SK-N-SH treated with all-trans-retinoic acid at 6 μM for 48 hours (cell line): ENCODE results near the gene PATE2.

ENCODE experiments used
- ATAC-seq: fragments of 200-7000 bp; cut with Tn5 transposase; 3 replicates; pipeline ENCODE4 v1.9.1; 2020; ENCODE audit warnings: mild to moderate bottlenecking, moderate library complexity
- ARNTL ChIP-seq: fragments of 450-650 bp; formaldehyde crosslinking; IDR thresholded peaks from 2 replicates; pipeline ENCODE4 v1.5.0; 2020; ENCODE audit warnings: low read depth, mild to moderate bottlenecking, moderate library complexity, borderline replicate concordance
- BACH2 ChIP-seq: fragments of 250-450 bp; sonication (Bioruptor Pico); IDR thresholded peaks from 2 replicates; pipeline ENCODE4 v1.9.0; 2021; ENCODE audit warnings: mild to moderate bottlenecking, borderline replicate concordance
- CSDC2 ChIP-seq: fragments of 250-450 bp; sonication (Bioruptor Pico); IDR thresholded peaks from 2 replicates; pipeline ENCODE4 v1.5.0; 2020; ENCODE audit warnings: mild to moderate bottlenecking, moderate library complexity
- CSRNP3 ChIP-seq: fragments of 250-450 bp; sonication (Bioruptor Pico); IDR thresholded peaks from 2 replicates; pipeline ENCODE4 v1.5.1; 2021; ENCODE audit warnings: mild to moderate bottlenecking, moderate library complexity
- GLIS3 ChIP-seq: fragments of 250-450 bp; sonication (Bioruptor Pico); IDR thresholded peaks from 2 replicates; pipeline ENCODE4 v1.5.0; 2020; ENCODE audit warnings: mild to moderate bottlenecking, moderate library complexity
- OSR1 ChIP-seq: fragments of 250-450 bp; sonication (Bioruptor Pico); IDR thresholded peaks from 2 replicates; pipeline ENCODE4 v1.8.0; 2022; ENCODE audit warnings: moderate library complexity, mild to moderate bottlenecking, inconsistent platforms
- PATZ1 ChIP-seq: fragments of 250-450 bp; sonication (Bioruptor Pico); IDR thresholded peaks from 2 replicates; pipeline ENCODE4 v1.8.0; 2020; ENCODE audit warnings: mild to moderate bottlenecking, moderate library complexity, borderline replicate concordance
- PPARA ChIP-seq: fragments of 250-450 bp; sonication (Bioruptor Pico); IDR thresholded peaks from 2 replicates; pipeline ENCODE4 v1.5.0; 2020; ENCODE audit warnings: mild to moderate bottlenecking, borderline replicate concordance
- RARB ChIP-seq: fragments of 250-450 bp; sonication (Bioruptor Pico); IDR thresholded peaks from 2 replicates; pipeline ENCODE4 v1.8.0; 2021; ENCODE audit warnings: mild to moderate bottlenecking, moderate library complexity
- SNAI2 ChIP-seq: fragments of 250-450 bp; sonication (Bioruptor Pico); IDR thresholded peaks from 2 replicates; pipeline ENCODE4 v1.5.0; 2020; ENCODE audit warnings: mild to moderate bottlenecking, moderate library complexity
- TCF4 ChIP-seq: fragments of 250-450 bp; sonication (Bioruptor Pico); IDR thresholded peaks from 2 replicates; pipeline ENCODE4 v1.8.0; 2021; ENCODE audit warnings: mild to moderate bottlenecking, moderate library complexity, borderline replicate concordance
- TOX ChIP-seq: fragments of 250-450 bp; sonication (Bioruptor Pico); IDR thresholded peaks from 2 replicates; pipeline ENCODE4 v1.8.0; 2021; ENCODE audit warnings: mild to moderate bottlenecking, moderate library complexity, borderline replicate concordance
- ZC3H10 ChIP-seq: fragments of 250-450 bp; sonication (Bioruptor Pico); IDR thresholded peaks from 2 replicates; pipeline ENCODE4 v1.5.1; 2021; ENCODE audit warnings: mild to moderate bottlenecking, moderate library complexity
- ZFP3 ChIP-seq: fragments of 250-450 bp; sonication (Bioruptor Pico); IDR thresholded peaks from 2 replicates; pipeline ENCODE4 v1.5.0; 2020; ENCODE audit warnings: mild to moderate bottlenecking, moderate library complexity
- ZFP30 ChIP-seq: fragments of 450-650 bp; formaldehyde crosslinking; IDR thresholded peaks from 2 replicates; pipeline ENCODE4 v1.5.0; 2022; ENCODE audit warnings: mild to moderate bottlenecking, moderate library complexity
- ZNF565 ChIP-seq: fragments of 450-650 bp; formaldehyde crosslinking; conservative IDR thresholded peaks from 2 replicates; pipeline ENCODE4 v1.5.0; 2020; ENCODE audit warnings: low read depth, mild to moderate bottlenecking, moderate library complexity
- ZNF8 ChIP-seq: fragments of 450-650 bp; formaldehyde crosslinking; IDR thresholded peaks from 2 replicates; pipeline ENCODE4 v1.5.0; 2020; ENCODE audit warnings: mild to moderate bottlenecking, moderate library complexity
- TF ChIP-seq, protein P1 (sequence below): fragments of 250-450 bp; sonication (Bioruptor Pico); IDR thresholded peaks from 2 replicates; pipeline ENCODE4 v1.5.1; 2020; ENCODE audit warnings: low read depth, mild to moderate bottlenecking, moderate library complexity
- TF ChIP-seq, protein P2 (sequence below): fragments of 250-450 bp; sonication (Bioruptor Pico); IDR thresholded peaks from 2 replicates; pipeline ENCODE4 v1.5.0; 2020; ENCODE audit warnings: mild to moderate bottlenecking, moderate library complexity
- TF ChIP-seq, protein P3 (sequence below): fragments of 250-450 bp; sonication (Bioruptor Pico); IDR thresholded peaks from 2 replicates; pipeline ENCODE4 v1.8.0; 2021; ENCODE audit warnings: low read depth, mild to moderate bottlenecking, moderate library complexity, borderline replicate concordance

PATE2 gene

DNA sequence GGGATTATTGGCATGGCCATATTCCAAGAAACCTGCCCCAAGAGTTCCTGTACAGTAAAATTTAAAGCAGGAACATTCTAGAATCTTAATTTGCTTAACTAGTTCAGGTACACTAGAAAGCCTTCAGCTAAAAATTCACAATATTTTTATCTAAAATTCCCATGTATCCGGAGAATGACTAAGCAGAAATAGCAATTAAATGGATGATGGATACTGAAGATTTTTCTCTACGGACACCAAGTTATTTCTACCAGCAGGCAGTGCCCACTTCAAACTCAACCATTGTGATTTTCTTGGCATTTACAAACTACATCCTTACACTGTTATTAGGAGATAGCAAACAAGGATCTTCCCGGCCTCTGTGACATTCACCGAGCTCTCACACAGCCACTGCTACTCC is 12.2 kb upstream of the PATE2 start:
- ATAC-seq = no peak
- TF ChIP-seq TOX (CRISPR knock-in tag) = no peak
- TF ChIP-seq PATZ1 = no peak
- TF ChIP-seq GLIS3 (CRISPR knock-in tag) = no peak
- TF ChIP-seq RARB (CRISPR knock-in tag) = no peak
- TF ChIP-seq PPARA (CRISPR knock-in tag) = no peak
- no peak for TF ChIP-seq SNAI2 (CRISPR knock-in tag)
- no peak for TF ChIP-seq ARNTL
- TF ChIP-seq OSR1 (CRISPR knock-in tag) = no peak
- no peak for TF ChIP-seq TCF4 (CRISPR knock-in tag)
- TF ChIP-seq, protein P1, sequence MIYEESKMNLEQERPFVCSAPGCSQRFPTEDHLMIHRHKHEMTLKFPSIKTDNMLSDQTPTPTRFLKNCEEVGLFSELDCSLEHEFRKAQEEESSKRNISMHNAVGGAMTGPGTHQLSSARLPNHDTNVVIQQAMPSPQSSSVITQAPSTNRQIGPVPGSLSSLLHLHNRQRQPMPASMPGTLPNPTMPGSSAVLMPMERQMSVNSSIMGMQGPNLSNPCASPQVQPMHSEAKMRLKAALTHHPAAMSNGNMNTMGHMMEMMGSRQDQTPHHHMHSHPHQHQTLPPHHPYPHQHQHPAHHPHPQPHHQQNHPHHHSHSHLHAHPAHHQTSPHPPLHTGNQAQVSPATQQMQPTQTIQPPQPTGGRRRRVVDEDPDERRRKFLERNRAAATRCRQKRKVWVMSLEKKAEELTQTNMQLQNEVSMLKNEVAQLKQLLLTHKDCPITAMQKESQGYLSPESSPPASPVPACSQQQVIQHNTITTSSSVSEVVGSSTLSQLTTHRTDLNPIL = no peak
- TF ChIP-seq CSRNP3 (CRISPR knock-in tag) = no peak
- no peak for TF ChIP-seq ZFP30 (CRISPR knock-in tag)
- TF ChIP-seq, all 23 proteins: peak for 0

DNA sequence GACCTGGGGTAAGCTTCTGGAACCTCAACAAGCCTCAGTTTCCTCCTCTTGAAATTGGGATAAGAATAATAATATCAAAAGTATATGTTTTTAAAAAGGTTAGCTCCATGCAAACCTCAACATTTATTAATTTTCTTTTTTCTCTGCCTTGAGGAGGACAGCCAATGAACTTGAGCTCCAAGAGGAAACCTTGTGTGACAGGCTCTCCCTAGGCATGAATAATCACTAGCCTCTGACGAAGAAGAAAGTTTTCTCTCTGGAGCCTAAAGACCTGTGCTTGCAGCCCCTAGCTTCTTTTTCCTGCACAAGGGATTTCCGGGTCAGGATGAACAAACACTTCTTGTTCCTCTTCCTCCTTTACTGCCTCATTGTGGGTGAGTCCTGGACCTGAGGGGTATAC is 9.2 kb upstream of the PATE2 start, which contains the start of gene PATE3:
Gene PATE3, plus strand, starts transcription at position 301 of the 400 bp plus-strand sequence. Its CDS starts 25 bp downstream, at position 326.
- ATAC-seq = no peak
- no peak for TF ChIP-seq TOX (CRISPR knock-in tag)
- TF ChIP-seq, protein P2, sequence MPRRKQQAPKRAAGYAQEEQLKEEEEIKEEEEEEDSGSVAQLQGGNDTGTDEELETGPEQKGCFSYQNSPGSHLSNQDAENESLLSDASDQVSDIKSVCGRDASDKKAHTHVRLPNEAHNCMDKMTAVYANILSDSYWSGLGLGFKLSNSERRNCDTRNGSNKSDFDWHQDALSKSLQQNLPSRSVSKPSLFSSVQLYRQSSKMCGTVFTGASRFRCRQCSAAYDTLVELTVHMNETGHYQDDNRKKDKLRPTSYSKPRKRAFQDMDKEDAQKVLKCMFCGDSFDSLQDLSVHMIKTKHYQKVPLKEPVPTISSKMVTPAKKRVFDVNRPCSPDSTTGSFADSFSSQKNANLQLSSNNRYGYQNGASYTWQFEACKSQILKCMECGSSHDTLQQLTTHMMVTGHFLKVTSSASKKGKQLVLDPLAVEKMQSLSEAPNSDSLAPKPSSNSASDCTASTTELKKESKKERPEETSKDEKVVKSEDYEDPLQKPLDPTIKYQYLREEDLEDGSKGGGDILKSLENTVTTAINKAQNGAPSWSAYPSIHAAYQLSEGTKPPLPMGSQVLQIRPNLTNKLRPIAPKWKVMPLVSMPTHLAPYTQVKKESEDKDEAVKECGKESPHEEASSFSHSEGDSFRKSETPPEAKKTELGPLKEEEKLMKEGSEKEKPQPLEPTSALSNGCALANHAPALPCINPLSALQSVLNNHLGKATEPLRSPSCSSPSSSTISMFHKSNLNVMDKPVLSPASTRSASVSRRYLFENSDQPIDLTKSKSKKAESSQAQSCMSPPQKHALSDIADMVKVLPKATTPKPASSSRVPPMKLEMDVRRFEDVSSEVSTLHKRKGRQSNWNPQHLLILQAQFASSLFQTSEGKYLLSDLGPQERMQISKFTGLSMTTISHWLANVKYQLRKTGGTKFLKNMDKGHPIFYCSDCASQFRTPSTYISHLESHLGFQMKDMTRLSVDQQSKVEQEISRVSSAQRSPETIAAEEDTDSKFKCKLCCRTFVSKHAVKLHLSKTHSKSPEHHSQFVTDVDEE = no peak
- no peak for TF ChIP-seq CSDC2
- TF ChIP-seq ARNTL = no peak
- TF ChIP-seq, protein P1 = no peak

- no peak for TF ChIP-seq PPARA (CRISPR knock-in tag)
- no peak for TF ChIP-seq OSR1 (CRISPR knock-in tag)
- TF ChIP-seq PATZ1 = no peak
- TF ChIP-seq BACH2 = no peak
- TF ChIP-seq ZNF8 (CRISPR knock-in tag) = no peak
- TF ChIP-seq ZFP3 = no peak
- TF ChIP-seq, protein P3, sequence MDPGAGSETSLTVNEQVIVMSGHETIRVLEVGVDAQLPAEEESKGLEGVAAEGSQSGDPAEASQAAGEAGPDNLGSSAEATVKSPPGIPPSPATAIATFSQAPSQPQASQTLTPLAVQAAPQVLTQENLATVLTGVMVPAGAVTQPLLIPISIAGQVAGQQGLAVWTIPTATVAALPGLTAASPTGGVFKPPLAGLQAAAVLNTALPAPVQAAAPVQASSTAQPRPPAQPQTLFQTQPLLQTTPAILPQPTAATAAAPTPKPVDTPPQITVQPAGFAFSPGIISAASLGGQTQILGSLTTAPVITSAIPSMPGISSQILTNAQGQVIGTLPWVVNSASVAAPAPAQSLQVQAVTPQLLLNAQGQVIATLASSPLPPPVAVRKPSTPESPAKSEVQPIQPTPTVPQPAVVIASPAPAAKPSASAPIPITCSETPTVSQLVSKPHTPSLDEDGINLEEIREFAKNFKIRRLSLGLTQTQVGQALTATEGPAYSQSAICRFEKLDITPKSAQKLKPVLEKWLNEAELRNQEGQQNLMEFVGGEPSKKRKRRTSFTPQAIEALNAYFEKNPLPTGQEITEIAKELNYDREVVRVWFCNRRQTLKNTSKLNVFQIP (CRISPR knock-in tag) = no peak
- TF ChIP-seq ZNF565 (CRISPR knock-in tag) = no peak
- TF ChIP-seq SNAI2 (CRISPR knock-in tag) = no peak
- TF ChIP-seq ZC3H10 (CRISPR knock-in tag) = no peak
- no peak for TF ChIP-seq CSRNP3 (CRISPR knock-in tag)
- TF ChIP-seq RARB (CRISPR knock-in tag) = no peak
- no peak for TF ChIP-seq ZFP30 (CRISPR knock-in tag)
- no peak for ATAC-seq
Measured at GRCh38 chr11:125784678-125785077, 6.0 kb upstream of the PATE2 start.
